ENCODE data around the gene MSLN.
"Not testable (repeated sequence)": the region's sequence is repeated elsewhere in the genome, so short reads cannot be mapped to it uniquely, and the experiment has no call there.

GRCh38 chr16:754121-754607 lies 6.4 kb upstream of the MSLN start:
- TF ChIP-seq CTCF, POLR2AphosphoS5, POLR2A, EP300 (IDR thresholded peaks at IDR 0.05): not testable (repeated sequence)
